ENCODE data around the gene DYDC2.

DYDC2 gene

GRCh38 chr10:80407812-80408241 lies 51.2 kb downstream of the DYDC2 start:
- Histone ChIP-seq H3K79me2 (ENCODE audit: insufficient read depth, low read length) (peaks cover 22% of the 10 kb centered on the region; the same call in 1 of the 2 replicates), H3K36me3 (ENCODE audit: insufficient read depth, low read length) (peaks cover 3% of the 10 kb centered on the region; the same call in 1 of the 2 replicates), H3K9me3 (ENCODE audit: insufficient read depth, low read length, severe bottlenecking) (no peaks in the 10 kb centered on the region), H4K20me1 (ENCODE audit: insufficient read depth, low read length) (peaks cover 5% of the 10 kb centered on the region; the same call in 1 of the 2 replicates), H3K4me3 (ENCODE audit: low read depth in 1 of 2, low read length in 2 of 2) (peak overlapping the region; percentile 41 to 74; a peak in 3 of 4 replicates), H3K4me1 (ENCODE audit: insufficient read depth, low read length) (peaks cover 30% of the 10 kb centered on the region), H3K27ac (ENCODE audit: low read length) (peak overlapping the region; percentile 72), H3K9ac (ENCODE audit: low read depth, low read length) (peak overlapping the region; percentile 73), H3K27me3 (ENCODE audit: insufficient read depth, low read length, poor library complexity) (no peaks in the 10 kb centered on the region), H3K4me2 (ENCODE audit: insufficient read depth, low read length) (peak overlapping the region; percentile 84), H2AFZ (ENCODE audit: low read depth, low read length) (peak overlapping the region; percentile 93)
- no peak for ATAC-seq (ENCODE audit: insufficient read depth, low read depth)
- TF ChIP-seq CTCF (IDR thresholded peaks at IDR 0.05; ENCODE audit: borderline replicate concordance, extremely low read depth, low read length, poor library complexity, severe bottlenecking): no peak
- no peak for TF ChIP-seq EZH2 (IDR thresholded peaks at IDR 0.05; ENCODE audit: borderline replicate concordance, low read depth, low read length, severe bottlenecking)
- no peak for DNase-seq

- Histone ChIP-seq H3K4me3 (ENCODE audit: low read depth in 1 of 2, low read length in 2 of 2) (peak within 1 kb of the TSS; percentile 41 to 74), H2AFZ (ENCODE audit: low read depth, low read length) (peak within 1 kb of the TSS; percentile 93), H3K79me2 (ENCODE audit: insufficient read depth, low read length) (peaks cover 22% of the 10 kb centered on the region; the same call in 1 of the 2 replicates), H3K27ac (ENCODE audit: low read length) (peak within 1 kb of the TSS; percentile 72), H4K20me1 (ENCODE audit: insufficient read depth, low read length) (peaks cover 5% of the 10 kb centered on the region; the same call in 1 of the 2 replicates), H3K4me2 (ENCODE audit: insufficient read depth, low read length) (peak within 1 kb of the TSS; percentile 84), H3K4me1 (ENCODE audit: insufficient read depth, low read length) (peaks cover 30% of the 10 kb centered on the region), H3K9ac (ENCODE audit: low read depth, low read length) (peak within 1 kb of the TSS; percentile 73), H3K27me3 (ENCODE audit: insufficient read depth, low read length, poor library complexity) (no peaks in the 10 kb centered on the region), H3K36me3 (ENCODE audit: insufficient read depth, low read length) (peaks cover 3% of the 10 kb centered on the region; the same call in 1 of the 2 replicates), H3K9me3 (ENCODE audit: insufficient read depth, low read length, severe bottlenecking) (no peaks in the 10 kb centered on the region)
- ATAC-seq (ENCODE audit: insufficient read depth, low read depth) (peak; percentile 97), DNase-seq (peak; percentile 82)
- TF ChIP-seq CTCF (IDR thresholded peaks at IDR 0.05; ENCODE audit: borderline replicate concordance, extremely low read depth, low read length, poor library complexity, severe bottlenecking) (no peak), EZH2 (IDR thresholded peaks at IDR 0.05; ENCODE audit: borderline replicate concordance, low read depth, low read length, severe bottlenecking) (no peak)
Observed at GRCh38 chr10:80408242-80409101, 51.9 kb downstream of the DYDC2 start, which contains the start of gene PRXL2A. Gene PRXL2A (plus strand): TSS chr10:80408551. CDS start chr10:80420468, 11,917 bp downstream.

GRCh38 chr10:80409121-80409520 lies 52.5 kb downstream of the DYDC2 start:
- peaks cover 36% of the 10 kb centered on the region for H3K4me1 ChIP-seq (ENCODE audit: insufficient read depth, low read length)
- DNase-seq (no peak), ATAC-seq (ENCODE audit: insufficient read depth, low read depth) (no peak)
- peak overlapping the region; percentile 93 for H2AFZ ChIP-seq (ENCODE audit: low read depth, low read length)
- no peaks in the 10 kb centered on the region for H3K27me3 ChIP-seq (ENCODE audit: insufficient read depth, low read length, poor library complexity)
- H3K79me2 ChIP-seq (ENCODE audit: insufficient read depth, low read length): peaks cover 22% of the 10 kb centered on the region; the same call in 1 of the 2 replicates
- peak overlapping the region; percentile 41 to 74 for H3K4me3 ChIP-seq (ENCODE audit: low read depth in 1 of 2, low read length in 2 of 2)
- peak overlapping the region; percentile 66; the same call in 1 of the 2 replicates for H3K27ac ChIP-seq (ENCODE audit: low read length)
- H3K4me2 ChIP-seq (ENCODE audit: insufficient read depth, low read length): peak overlapping the region; percentile 84
- H3K9me3 ChIP-seq (ENCODE audit: insufficient read depth, low read length, severe bottlenecking): no peaks in the 10 kb centered on the region
- TF ChIP-seq EZH2 (IDR thresholded peaks at IDR 0.05; ENCODE audit: borderline replicate concordance, low read depth, low read length, severe bottlenecking) (no peak), CTCF (IDR thresholded peaks at IDR 0.05; ENCODE audit: borderline replicate concordance, extremely low read depth, low read length, poor library complexity, severe bottlenecking) (no peak)
- H4K20me1 ChIP-seq (ENCODE audit: insufficient read depth, low read length): peaks cover 5% of the 10 kb centered on the region; the same call in 1 of the 2 replicates
- H3K36me3 ChIP-seq (ENCODE audit: insufficient read depth, low read length): peaks cover 3% of the 10 kb centered on the region; the same call in 1 of the 2 replicates
- peak overlapping the region; percentile 73 for H3K9ac ChIP-seq (ENCODE audit: low read depth, low read length)
